SK-N-SH (cell line): ENCODE measurements around the gene S100A4.

ENCODE experiments used
- RAD21 ChIP-seq: IDR thresholded peaks from 2 replicates; pipeline ENCODE4 v1.6.1; 2012; ENCODE audit warnings: mild to moderate bottlenecking, low read length
- TF ChIP-seq, protein P1 (sequence below): IDR thresholded peaks from 2 replicates; pipeline ENCODE4 v1.4.0; 2012; ENCODE audit warnings: low read depth, borderline replicate concordance

DNA sequence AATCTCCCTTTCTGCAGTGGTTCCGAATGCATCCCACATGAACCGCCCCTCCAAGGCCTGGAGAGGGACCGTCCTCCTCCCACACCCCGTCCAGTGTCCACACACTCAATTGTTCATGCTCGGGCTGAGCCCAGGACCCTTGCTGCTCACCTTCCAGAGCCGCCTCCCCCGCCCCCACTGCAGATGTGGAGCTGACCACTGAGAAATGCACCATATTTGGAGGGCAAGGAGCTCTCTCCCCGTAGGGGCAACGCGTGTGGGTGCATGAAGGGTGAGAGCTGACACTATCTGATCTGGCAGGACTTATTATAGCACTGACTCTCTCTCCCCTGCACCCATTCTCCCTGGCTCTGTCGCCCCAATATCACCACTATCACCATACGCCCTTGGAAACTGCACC, 7.5 kb upstream of the S100A4 start:
- TF ChIP-seq RAD21: no peak
- TF ChIP-seq, protein P1, sequence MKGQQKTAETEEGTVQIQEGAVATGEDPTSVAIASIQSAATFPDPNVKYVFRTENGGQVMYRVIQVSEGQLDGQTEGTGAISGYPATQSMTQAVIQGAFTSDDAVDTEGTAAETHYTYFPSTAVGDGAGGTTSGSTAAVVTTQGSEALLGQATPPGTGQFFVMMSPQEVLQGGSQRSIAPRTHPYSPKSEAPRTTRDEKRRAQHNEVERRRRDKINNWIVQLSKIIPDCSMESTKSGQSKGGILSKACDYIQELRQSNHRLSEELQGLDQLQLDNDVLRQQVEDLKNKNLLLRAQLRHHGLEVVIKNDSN: no peak
